GM21526 (cell line): Measurements from ENCODE around the gene MCM3AP.

Experiments used
- ATAC-seq: cut with Tn5 transposase; IDR thresholded peaks from one replicate; pipeline ENCODE4 v1.9.1; 2021; ENCODE audit warnings: moderate library complexity; ENCODE audit not compliant: unreplicated experiment, low FRiP score

MCM3AP gene

DNA sequence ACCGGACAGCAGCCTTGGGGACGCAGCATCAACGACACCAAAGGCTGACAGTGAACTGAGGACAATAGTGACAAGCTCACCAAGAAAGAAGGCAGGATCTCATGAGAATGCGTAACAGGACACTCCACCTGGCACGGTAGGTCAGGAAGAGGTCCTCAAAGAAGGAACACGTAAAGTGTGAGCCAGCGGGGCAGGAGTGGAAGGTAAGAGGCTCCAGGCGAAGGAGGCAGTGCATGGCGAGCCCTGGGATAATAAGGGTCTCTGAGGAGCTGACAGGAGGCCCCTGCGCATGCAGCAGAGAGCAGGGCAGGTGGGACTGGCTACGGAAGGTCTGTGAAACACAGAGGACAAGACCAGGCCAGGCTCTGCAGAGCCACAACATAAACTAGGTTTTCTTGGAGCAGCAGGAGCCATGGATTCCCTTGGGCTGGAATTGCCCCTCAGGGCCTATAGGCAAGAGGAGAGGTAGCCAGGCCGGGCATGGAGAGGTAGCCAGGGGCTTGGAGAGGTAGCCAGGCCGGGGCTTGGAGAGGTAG, 65.1 kb downstream of the MCM3AP start:
- no peak for ATAC-seq

DNA sequence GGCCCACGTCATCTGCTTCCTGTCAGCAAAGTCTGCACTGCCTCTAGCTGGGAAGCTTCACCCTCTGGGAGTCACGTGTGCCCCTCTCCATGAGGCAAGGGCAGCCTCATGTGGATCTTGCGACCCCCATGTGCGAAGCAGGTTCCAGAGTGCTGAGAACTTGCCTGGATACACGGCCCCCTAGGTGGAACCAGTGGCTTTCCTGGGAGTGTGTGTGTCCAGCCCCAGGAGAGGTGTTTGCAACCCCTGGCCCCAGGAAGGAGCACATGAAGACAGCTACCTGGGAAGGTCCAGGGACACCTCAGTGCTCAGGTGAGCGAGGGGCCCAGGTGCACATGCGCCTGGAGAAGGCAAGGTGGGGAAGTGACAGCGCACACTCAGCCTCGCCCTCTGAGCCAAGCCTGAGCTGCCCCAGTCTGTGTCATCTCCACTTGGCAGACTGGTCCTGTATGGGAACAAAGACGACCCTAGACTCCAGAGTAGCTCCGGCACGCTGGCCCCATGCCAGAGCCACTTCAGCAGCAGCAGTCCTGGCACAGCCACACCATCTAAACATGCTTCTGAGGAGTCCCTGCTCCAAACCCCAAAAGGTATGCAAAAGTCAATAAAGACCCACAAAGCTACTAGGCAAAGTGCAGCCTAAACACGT, 65.7 kb downstream of the MCM3AP start:
- no peak for ATAC-seq

DNA sequence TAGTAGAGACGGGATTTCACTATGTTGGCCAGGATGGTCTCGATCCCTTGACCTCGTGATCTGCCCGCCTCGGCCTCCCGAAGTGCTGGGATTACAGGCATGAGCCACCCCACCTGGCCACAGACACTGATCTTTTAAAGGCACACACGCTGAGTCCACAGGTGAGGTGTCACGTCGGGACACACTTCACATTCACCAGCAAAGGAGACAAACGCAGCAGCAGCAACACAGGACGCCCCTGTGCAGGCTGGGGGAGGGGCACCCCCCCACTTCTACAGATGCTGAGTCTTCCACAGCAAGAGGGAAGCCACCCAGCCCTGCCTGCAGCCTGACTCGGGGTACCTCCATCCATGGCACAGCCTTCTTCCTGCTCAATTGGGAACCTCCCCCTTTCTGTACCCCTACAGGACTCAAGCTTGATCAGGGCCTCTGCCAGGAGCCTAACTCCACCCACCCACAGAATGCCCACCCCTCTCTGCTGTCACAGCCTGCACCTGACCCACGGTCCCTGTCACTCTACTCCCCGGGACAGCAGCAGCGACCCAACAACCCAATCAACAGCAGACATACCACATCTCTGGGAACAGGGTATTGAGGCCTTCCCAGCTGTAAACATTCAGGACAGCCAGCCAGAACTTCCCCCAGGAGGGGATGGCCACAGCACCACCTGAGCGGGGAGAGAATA, 66.4 kb downstream of the MCM3AP start:
- no peak for ATAC-seq

DNA sequence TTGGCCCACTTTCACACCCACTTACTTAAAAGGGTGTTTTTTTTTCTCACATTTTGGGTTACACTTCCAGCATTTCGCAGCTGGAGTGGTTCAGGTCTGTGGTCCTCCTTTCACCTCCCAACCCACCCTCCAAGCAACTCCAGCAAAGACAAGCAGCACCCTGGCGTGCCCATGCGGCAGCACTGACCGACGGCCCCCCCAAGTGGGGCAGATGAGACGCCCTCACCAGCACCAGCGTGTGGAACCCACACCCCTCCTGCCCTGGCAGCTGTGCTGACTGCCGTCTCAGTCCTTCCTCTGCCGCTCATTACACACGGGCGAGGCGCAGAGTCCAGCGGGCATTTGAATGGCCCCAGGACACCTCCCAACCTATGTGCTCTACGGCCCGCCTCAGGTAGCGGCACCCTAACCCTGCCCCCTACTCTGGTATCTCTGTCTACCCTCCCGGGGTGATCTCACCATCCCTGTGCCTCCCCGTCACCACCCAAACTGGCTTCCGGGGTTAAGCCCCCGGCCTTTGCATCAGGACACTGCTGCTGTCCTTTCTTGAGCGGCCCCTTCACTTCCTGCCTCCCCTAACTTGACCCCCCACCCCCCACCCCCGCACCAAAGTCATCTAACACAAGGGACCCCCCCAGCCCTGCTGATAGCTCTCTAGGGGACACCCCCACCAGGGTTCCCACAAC, 67.8 kb downstream of the MCM3AP start:
- no peak for ATAC-seq

DNA sequence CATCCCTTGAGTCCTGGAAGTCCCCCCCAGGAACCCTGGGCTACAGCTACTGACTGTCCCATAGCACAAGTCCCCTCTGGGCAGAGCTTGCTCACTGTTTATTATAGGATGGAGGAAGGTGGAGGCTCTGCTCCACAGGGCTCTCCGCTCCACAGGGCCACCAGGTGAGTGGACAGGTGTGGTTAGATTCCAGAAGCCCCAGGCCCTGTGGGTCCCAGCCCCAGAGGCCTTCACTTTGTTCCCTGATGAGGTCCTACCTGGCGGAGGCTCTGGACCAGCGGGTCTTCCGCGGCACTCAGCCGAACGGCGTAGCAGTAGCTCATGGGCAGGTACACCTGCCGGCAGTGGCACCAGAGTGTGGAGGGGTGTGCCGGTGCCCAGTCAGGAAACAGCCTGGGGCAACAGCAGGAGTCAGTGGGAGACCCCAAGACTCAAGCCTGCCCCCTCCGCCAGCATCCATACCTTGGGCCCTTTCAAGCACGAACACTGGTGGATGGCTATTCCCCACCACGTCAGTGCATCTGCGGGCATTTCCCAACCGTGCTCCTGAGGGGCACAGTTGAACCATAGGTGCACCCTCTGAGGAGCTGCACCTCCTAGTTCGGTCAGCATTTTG, 69.2 kb downstream of the MCM3AP start:
- no peak for ATAC-seq

DNA sequence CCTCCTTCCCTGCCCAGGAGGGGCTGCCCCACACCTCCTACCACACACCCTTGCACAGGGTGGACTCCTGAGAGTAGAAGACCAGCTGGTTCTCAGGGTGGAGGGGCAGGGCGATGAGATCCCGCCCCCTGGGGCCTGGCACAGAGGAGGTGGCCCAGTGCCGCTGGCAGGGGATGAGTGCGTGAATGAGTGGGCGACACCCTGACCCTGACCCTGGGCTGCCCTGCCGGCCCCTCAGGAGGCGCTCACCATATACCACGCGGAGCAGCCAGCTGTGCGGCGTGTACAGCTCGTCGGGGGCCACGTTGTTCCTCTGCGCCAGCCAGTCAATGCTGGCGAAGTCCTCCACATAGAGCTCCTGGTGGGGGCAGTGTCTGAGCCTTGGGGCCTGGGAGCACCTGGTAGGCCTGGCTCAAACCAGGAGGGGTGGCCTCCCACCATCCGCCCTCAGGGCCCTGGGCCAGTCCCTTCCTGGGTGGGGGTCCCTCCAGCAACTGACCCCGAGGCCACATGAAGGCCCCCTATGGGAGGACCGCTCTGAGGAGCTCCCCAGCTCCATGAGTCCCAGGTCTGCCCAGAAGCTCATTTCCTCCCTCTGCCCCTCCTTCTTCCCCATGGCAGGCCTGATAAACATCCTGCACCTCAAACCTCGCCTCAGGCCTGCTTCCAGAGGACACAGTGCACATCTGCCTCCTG, 69.8 kb downstream of the MCM3AP start:
- ATAC-seq = no peak

DNA sequence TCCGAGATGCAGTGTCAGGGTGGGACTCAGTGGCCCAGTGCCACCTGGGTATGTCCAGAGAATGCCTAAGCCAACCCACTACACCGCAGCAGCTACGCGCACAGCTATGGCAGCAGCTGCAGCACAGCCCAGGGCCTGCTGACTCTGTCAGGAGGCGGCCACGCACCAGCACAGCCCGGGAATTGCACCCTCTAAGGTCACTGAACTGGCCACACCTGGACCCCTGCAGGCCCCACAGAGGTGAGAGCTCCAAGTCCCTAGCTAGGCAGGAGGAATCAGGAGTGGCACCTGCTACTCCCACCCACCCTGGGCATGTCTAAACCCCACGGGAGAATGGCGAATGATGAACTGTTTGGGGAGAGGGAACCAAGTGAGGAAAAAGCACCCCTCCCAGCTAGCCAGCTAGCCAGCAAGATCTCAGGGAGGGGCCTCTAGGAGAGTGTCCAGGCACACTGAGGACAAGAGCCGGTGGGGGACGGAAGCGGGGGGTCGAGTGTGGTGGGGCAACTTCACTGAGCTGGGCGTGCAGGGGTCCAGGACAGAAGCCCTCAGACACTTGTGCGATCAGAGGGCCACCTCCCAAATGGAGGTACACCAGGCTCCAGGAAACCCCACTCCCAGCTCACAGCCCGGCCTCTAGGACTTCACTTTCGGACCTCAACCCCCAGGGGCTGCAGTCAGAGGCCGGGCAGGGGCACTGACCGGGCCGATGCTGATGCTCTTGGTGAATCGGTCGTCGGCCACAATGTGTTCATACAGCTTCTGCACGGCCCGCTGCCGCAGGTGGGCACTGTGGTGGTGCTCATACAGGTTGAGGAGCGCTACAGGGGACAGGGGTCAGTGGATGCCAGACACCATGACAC, 70.7 kb downstream of the MCM3AP start:
- no peak for ATAC-seq

DNA sequence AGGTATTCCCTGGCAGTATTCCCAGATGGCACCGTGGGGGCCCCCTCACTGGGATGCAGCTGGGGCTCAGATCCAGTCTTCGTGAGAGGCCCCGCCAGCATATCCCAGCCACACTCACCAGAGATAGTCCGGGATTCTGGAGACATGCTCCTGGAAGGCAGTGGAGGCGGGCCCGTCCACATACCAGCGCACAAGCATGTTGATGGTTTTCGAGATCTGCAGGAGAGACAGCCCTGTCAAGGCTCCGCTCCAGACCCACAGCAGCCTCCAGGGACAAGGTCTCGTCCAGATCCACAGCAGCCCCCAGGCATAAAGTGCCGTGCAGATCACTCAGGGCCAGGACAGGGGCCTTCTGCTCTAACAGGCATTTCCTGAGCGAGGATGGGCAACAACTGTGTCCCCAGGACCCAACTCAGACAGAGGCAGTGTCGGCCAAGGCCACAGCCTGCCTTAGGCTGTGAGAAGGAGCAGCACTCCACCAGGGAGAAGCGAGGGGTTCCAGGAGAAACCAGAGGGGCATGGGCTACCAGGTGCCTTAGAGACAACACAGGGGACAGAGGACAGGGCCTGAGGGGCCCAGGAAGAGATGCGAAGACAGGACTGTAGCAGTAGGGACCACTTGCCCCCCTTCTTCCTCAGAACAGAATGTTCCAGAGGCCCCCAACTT, 71.7 kb downstream of the MCM3AP start:
- no peak for ATAC-seq

DNA sequence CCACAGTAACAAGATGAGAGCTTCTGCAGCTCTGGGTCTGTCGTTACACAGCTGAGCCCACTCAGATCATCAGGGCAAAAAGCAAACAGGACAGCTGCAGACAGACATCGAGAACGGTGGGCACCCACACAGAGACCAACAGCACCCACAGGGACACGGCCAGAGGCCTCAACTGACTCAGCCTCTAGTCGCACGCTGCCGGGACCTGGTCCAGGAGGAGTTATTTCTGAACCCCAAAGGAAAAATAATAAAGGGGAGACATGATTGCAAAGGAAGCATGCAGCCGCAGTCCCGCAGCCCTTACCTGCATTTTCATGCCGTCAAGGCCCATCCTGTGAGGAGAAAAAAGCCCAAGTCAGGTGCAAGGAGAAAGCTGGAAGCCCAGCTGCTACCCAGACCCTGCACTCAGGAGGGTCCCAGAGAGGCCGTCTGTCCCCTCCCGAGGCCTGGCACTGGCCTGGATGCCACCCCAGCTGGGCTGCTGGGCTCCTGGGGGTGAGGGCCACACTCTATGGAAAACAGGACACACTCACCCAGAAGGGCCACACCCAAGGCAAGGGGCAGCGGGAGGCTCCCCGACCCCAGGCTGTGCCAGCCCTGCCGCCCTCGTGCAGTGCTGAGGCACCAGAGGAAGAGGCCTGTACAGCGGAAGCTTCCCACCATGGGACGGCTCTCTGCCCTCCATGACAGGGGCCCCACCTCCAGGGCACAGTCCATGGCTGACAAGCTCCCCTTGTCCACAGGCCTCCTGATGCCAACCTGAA, 72.5 kb downstream of the MCM3AP start:
- no peak for ATAC-seq

DNA sequence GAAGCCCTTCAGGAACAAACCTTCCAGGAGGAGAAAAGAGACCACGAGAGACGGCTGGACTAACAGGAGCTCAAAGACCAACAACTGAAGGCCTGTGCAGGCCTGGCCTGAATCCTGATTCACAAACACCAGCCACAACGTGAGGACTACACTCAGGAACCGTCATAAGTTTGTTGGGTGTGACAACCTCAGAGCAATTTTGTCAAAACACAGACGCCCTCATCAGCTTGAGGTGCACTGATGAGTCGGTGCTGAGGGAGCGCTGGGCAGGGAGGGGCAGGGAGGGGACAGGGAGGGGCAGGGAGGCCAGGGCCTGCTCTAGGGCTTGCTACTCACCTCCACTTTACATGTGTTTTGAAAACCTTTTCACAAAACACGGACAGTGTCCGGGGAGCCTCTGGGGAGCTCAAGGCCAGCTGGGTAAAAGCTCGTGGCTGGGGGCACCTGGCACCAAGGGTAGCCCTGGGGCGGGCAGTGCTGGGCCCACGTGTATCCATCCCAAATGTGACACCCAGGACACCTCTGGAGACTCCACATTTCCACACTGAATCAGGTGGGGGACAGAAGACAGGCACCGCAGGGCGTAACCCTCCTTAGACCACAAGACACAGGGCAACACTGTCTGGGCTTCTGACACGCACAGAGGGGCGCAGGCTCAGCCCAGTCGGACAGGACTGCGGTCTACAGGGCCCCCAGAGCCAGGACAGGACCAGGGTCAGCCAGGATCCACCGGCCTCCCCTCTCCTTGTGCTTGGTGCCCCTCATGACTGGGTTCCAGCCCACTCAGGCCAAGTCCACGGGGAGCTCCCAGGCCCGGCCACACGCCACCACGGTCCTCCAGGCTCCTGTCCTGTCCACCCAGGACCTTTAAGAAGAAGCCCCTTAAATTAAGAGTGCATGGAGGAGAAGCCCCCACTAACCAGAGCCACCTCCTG, 73.4 kb downstream of the MCM3AP start:
- no peak for ATAC-seq

DNA sequence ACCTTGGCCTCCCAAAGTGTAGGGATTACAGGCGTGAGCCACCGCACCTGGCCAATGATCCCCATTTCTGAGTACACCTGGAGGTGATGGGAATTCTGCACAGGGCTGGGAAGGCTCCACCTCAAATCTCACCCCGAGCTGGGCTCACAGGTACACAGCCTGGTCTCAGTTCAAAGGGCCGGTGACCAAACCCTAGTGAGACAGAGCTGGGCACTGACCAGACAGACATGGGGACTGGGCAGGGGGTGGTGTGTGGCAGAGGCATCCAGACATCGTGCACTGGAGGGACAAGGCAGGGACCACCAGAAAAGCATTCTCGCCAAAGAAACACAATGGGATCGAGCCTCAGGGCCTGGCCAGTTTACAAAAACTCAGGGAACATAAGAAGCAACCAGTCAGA, 74.0 kb downstream of the MCM3AP start:
- ATAC-seq = no peak

DNA sequence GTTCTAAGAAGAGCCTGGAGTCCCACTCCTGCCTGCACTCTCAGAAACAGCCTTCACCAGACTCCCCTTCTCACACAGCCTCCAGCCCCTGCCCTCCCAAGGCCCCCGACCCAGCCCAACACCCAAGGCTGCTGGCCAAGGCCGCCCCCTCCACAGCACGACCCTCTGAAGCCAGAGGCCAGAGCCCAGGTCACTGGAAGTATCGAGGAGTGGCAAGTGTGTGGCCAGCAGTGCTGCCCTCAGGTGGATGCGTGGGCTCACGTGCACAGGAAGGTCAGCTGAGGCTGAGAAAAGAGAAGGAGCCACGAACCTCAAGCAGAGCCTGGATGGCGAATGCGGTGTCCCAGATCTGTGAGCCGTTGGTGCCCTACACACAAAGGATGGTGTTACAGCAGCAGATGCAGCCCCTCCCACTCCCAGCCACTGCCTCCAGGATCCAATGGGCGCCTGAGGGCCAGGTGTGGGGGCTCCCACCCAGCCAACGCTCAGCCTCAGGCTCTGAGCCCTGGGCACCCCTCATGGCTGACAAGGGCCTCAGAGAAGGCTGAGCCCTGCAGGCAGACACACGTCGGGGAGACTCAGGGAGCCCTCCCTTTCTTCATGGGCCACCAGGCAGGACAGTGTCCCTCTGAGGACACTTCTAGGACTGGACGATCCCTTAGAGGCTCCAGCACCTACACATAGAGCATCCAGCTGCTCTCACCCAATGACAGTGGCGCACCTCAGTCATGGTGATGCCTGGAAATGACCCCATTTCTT, 74.9 kb downstream of the MCM3AP start:
- ATAC-seq = no peak

DNA sequence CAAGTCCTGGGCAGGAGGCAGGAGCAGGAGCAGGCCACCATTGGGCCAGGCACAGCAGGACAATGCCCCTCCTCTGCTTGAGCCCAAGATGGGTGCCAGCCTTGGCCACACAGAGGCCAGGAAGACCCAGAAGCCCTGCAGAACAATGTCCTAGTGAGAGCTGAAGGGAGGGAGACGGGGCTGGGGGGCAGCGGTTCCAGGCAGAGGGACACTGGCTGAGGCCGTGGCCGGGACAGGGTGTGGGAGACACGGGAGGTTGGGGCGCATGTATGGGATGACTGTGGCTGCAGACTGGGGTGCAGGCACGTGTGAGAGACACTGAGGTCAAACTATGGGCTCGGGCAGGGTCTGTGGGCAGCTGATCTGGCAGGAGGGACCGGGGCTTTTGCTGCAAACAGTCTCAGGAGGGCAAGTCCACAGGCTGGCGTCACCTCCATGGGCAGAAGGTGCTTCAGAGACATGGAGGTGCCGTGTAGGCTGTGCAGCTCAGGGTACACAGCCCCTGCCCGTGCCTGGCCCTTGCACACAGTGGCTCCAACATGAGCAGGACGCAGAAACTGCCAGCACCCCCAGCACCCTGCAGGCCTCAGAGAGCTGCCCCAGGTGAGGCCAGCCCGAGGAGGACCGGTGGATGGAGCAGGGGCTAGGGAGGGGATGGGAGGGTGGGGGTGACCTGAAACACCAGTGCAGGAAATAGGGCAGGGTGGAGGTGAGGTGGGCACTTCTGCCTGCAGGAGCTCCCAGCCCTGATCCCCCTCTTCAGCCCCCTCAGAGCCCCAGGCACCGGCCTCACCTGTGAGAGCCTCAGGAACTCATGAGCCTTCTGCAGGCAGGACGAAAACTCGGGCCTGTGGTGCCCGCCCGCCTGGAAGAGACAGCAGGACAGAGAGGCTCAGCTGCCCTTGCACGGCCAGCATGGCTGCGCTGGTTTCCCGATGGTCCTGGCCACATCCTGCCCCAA, 76.4 kb downstream of the MCM3AP start:
- no peak for ATAC-seq

DNA sequence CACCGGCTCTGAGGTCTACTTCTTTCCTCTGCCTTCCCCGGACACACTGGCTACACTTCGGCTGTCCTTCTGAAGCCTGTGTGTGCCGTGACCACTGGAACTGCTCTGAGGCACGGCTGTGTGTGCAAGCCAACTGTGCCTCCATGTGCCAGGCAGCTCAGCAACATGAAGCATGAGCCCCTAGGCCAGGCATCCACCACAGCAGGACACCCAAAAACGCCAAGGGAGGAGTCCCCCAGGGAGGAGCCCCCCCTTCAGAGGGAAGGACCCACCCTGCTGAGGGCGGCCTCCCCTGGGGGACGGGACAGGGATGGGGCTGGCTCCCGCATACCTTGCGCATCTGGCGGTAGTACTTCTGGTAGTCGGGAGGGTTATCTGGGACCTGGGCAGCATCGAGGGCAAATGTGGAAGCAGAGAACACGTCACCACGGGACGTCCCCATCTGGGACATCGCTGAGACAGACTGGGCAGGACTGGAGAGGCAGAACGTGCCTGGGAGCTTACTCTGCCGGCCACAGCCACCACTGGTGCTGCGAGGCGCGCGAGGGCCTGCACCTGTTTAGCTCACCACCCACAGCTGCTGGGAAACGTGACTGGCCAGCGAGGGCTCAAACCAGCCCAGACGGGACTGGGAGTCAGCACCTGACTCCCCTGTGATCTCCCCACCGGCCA, 77.4 kb downstream of the MCM3AP start:
- ATAC-seq = no peak
